MM.1S (cell line): ENCODE measurements around the gene SPECC1L.

ENCODE experiments used
- DNase-seq: peaks from one replicate; pipeline ENCODE4 v3.0.0-alpha.2; 2015
- H2AFZ ChIP-seq: fragments of 300-600 bp; sonication (generic); 2 replicates; pipeline ENCODE4 v1.6.0; 2016; ENCODE audit warnings: antibody characterized with exemption, low read length
- H3F3A ChIP-seq: fragments of 300-600 bp; sonication (generic); 2 replicates; pipeline ENCODE4 v1.6.1; 2016; ENCODE audit warnings: mild to moderate bottlenecking, antibody characterized with exemption, low read length, moderate library complexity, mixed read lengths; ENCODE audit not compliant: insufficient read depth
- H3K27ac ChIP-seq: fragments of 300-600 bp; sonication (generic); 2 replicates; pipeline ENCODE4 v1.5.1; 2016; ENCODE audit warnings: mild to moderate bottlenecking, low read length
- H3K27me3 ChIP-seq: fragments of 300-600 bp; sonication (generic); replicated peaks from 2 replicates; pipeline ENCODE4 v1.6.0; 2016; ENCODE audit warnings: low read length; ENCODE audit not compliant: insufficient read depth
- H3K36me3 ChIP-seq: fragments of 300-600 bp; sonication (generic); replicated peaks from 2 replicates; pipeline ENCODE4 v1.6.1; 2016; ENCODE audit warnings: mild to moderate bottlenecking, low read length, mixed read lengths; ENCODE audit not compliant: insufficient read depth
- H3K4me1 ChIP-seq: fragments of 300-600 bp; sonication (generic); 2 replicates; pipeline ENCODE4 v1.6.1; 2016; ENCODE audit warnings: low read length, mixed read lengths
- H3K4me2 ChIP-seq: fragments of 300-600 bp; sonication (generic); 2 replicates; pipeline ENCODE4 v1.6.0; 2016; ENCODE audit warnings: low read depth, low read length
- H3K4me3 ChIP-seq: fragments of 300-600 bp; sonication (generic); 2 replicates; pipeline ENCODE4 v1.5.1; 2016; ENCODE audit warnings: low read length, mixed read lengths
- H3K79me2 ChIP-seq: fragments of 300-600 bp; sonication (generic); 2 replicates; pipeline ENCODE4 v1.6.1; 2016; ENCODE audit warnings: mixed run types, low read length, mixed read lengths
- H3K9ac ChIP-seq: fragments of 300-600 bp; sonication (generic); 2 replicates; pipeline ENCODE4 v1.6.1; 2016; ENCODE audit warnings: low read length, mixed read lengths
- H3K9me2 ChIP-seq: fragments of 300-600 bp; sonication (generic); replicated peaks from 2 replicates; pipeline ENCODE4 v1.6.1; 2016; ENCODE audit warnings: mild to moderate bottlenecking, low read length, mixed read lengths; ENCODE audit not compliant: insufficient read depth
- H3K9me3 ChIP-seq: fragments of 300-600 bp; sonication (generic); replicated peaks from 2 replicates; pipeline ENCODE4 v1.6.1; 2016; ENCODE audit warnings: mild to moderate bottlenecking, low read length, mixed read lengths; ENCODE audit not compliant: insufficient read depth
- H4K20me1 ChIP-seq: fragments of 300-600 bp; sonication (generic); 2 replicates; pipeline ENCODE4 v1.6.1; 2016; ENCODE audit warnings: mild to moderate bottlenecking, low read length, moderate library complexity, mixed read lengths; ENCODE audit not compliant: insufficient read depth
- EZH2 ChIP-seq: fragments of 300-600 bp; sonication (generic); optimal IDR thresholded peaks from 2 replicates; pipeline ENCODE3; 2017; ENCODE audit warnings: low read depth, mild to moderate bottlenecking, antibody characterized with exemption, low read length, mixed read lengths
- EZH2phosphoT487 ChIP-seq: fragments of 300-600 bp; sonication (generic); IDR thresholded peaks from 2 replicates; pipeline ENCODE4 v1.6.1; 2018; ENCODE audit warnings: antibody characterized with exemption, low read length
- TF ChIP-seq, protein P1 (sequence below): fragments of 300-600 bp; sonication (generic); IDR thresholded peaks from 2 replicates; pipeline ENCODE4 v1.5.1; 2016; ENCODE audit warnings: antibody characterized with exemption, low read length, mixed read lengths

SPECC1L gene

DNA sequence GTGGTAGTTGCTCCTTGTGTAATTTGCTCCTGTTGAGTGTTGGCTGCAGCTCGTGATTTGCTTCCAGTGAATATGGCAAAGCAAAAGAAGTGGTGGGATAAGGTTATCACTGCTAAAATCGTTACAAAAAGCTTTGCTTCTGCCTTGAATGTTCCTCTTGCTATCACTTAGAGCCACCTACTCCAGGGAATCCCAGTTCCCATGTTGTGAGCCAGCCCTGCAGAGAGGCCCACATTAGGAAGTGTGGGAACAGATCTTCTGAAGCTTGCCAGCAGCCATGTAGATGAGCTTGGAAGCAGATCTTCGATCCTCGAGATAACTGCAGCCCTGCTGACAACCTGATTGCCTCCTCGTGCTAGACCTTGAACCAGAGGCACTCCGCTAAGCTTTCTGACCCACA is 71.0 kb downstream of the SPECC1L start:
- Histone ChIP-seq H3K9me2 (no peaks in the 10 kb centered on the region), H3F3A (no peaks in the 10 kb centered on the region), H3K27me3 (no peaks in the 10 kb centered on the region), H3K9ac (no peak overlapping the region), H3K27ac (no peak overlapping the region), H3K9me3 (no peaks in the 10 kb centered on the region), H4K20me1 (no peaks in the 10 kb centered on the region), H3K4me2 (no peak overlapping the region), H3K4me1 (no peaks in the 10 kb centered on the region), H3K36me3 (peaks cover 4% of the 10 kb centered on the region; the same call in 1 of the 2 replicates), H3K4me3 (no peak overlapping the region), H2AFZ (no peak overlapping the region), H3K79me2 (no peaks in the 10 kb centered on the region)
- DNase-seq: no peak
- no peak for TF ChIP-seq EZH2
- no peak for TF ChIP-seq EZH2phosphoT487
- TF ChIP-seq, protein P1, sequence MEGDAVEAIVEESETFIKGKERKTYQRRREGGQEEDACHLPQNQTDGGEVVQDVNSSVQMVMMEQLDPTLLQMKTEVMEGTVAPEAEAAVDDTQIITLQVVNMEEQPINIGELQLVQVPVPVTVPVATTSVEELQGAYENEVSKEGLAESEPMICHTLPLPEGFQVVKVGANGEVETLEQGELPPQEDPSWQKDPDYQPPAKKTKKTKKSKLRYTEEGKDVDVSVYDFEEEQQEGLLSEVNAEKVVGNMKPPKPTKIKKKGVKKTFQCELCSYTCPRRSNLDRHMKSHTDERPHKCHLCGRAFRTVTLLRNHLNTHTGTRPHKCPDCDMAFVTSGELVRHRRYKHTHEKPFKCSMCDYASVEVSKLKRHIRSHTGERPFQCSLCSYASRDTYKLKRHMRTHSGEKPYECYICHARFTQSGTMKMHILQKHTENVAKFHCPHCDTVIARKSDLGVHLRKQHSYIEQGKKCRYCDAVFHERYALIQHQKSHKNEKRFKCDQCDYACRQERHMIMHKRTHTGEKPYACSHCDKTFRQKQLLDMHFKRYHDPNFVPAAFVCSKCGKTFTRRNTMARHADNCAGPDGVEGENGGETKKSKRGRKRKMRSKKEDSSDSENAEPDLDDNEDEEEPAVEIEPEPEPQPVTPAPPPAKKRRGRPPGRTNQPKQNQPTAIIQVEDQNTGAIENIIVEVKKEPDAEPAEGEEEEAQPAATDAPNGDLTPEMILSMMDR: no peak

DNA sequence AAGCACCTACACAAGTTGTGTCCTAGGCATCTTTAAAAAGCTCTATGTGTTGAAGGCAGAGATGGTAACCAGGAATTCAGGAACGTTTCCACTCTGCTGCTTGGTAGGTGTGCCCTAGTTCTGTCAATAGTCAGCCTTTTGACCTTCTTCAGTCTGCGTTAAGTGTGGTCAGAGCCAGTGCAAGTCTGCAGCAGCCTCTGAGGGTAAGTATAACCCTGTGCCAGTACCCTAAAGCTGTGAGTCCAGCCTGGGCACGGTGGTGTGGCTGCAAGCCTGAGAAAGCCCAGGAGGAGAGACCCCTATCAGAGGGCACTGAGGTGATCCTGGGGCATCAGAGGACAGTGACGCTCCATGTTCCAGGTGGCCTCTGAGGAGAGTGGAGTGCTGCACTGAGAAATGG is 80.0 kb downstream of the SPECC1L start:
- Histone ChIP-seq H3K4me3 (no peak overlapping the region), H3K4me1 (no peaks in the 10 kb centered on the region), H3F3A (no peaks in the 10 kb centered on the region), H4K20me1 (no peaks in the 10 kb centered on the region), H3K9ac (no peak overlapping the region), H3K36me3 (peaks cover 8% of the 10 kb centered on the region; the same call in 1 of the 2 replicates), H3K4me2 (no peak overlapping the region), H3K27me3 (no peaks in the 10 kb centered on the region), H3K79me2 (no peaks in the 10 kb centered on the region), H3K9me2 (no peaks in the 10 kb centered on the region), H3K27ac (no peak overlapping the region), H3K9me3 (no peaks in the 10 kb centered on the region), H2AFZ (no peak overlapping the region)
- TF ChIP-seq, protein P1: no peak
- TF ChIP-seq EZH2: no peak
- no peak for TF ChIP-seq EZH2phosphoT487
- DNase-seq: no peak

DNA sequence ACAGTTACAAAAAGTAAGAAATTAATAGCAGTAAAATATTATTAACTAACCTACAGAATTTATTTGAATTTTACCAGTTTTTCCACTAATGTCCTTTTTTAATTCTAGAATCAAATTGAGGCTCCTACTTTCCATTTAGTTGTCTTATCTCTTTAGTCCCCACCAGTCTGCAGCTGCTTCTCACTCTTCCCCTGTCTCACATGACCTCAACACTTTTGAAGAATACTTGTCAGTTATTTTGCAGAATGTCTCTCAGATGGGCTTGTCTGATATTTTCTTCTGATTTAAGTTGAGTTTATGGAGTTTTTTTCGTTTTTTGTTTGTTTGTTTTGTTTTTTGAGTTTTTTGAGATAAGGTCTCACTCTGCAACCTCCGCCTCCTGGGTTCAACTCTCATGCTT is 82.5 kb downstream of the SPECC1L start:
- no peaks in the 10 kb centered on the region for H3K4me1 ChIP-seq
- H3K9me2 ChIP-seq: no peaks in the 10 kb centered on the region
- TF ChIP-seq, protein P1: no peak
- TF ChIP-seq EZH2phosphoT487: no peak
- TF ChIP-seq EZH2: no peak
- no peaks in the 10 kb centered on the region for H4K20me1 ChIP-seq
- no peak overlapping the region for H3K4me2 ChIP-seq
- H2AFZ ChIP-seq: no peak overlapping the region
- H3K27me3 ChIP-seq: no peaks in the 10 kb centered on the region
- H3K27ac ChIP-seq: no peak overlapping the region
- no peaks in the 10 kb centered on the region for H3K79me2 ChIP-seq
- no peaks in the 10 kb centered on the region for H3K9me3 ChIP-seq
- no peak overlapping the region for H3K4me3 ChIP-seq
- DNase-seq: no peak
- H3K36me3 ChIP-seq: peaks cover 8% of the 10 kb centered on the region; the same call in 1 of the 2 replicates
- H3F3A ChIP-seq: no peaks in the 10 kb centered on the region
- H3K9ac ChIP-seq: no peak overlapping the region
